K562 (cell line): ENCODE results near the gene DISC1. TPM values are rescaled to one million over a fixed set of nuclear protein-coding genes. Genes with fewer than 3 reads are reported as not detected.

Experiments
- ATAC-seq: fragments of 200-7000 bp; cut with Tn5 transposase; 3 replicates; pipeline ENCODE4 v1.9.1; 2020; ENCODE audit warnings: moderate library complexity
- BruUV-seq: library from RNA; stranded (reverse); fragments of 400-500 nt; replicated peaks from 2 replicates; lab custom pipeline; 2021; lab: Mats Ljungman, UMichigan
- CTCF ChIA-PET: fragments of 300-600 bp; formaldehyde crosslinking; extraction: SDS; loops from one replicate; lab custom pipeline; 2021; ENCODE audit warnings: low intra/inter-chr PET ratio; lab: Yijun Ruan, JAX
- POLR2A ChIA-PET: fragments of 300-600, 350-650 bp; sonication (Branson Sonifier 250); formaldehyde crosslinking; extraction: SDS; loops from one replicate; lab custom pipeline; 2021; ENCODE audit warnings: antibody characterized with exemption, inconsistent platforms; lab: Yijun Ruan, JAX
- DNase-seq, 4 experiments: peaks; one replicate each; pipeline versions ENCODE4 v3.0.0 to v3.0.0-alpha.2; 2011 to 2018; ENCODE audit warnings: low spot score in 3 of 4, mixed read lengths in 3 of 4; ENCODE audit errors: extremely low read depth in 1 of 4
- FAIRE-seq: peaks from 2 replicates; lab custom pipeline; 2011; peaks lifted over from hg19 to GRCh38; lab: Jason Lieb, UNC
- H2AFZ ChIP-seq: 2 replicates; pipeline ENCODE4 v1.6.0; 2011; ENCODE audit warnings: low read depth, low read length, control low read depth, inconsistent platforms
- H3K27ac ChIP-seq: fragments of 200-600 bp; 3 replicates; pipeline ENCODE4 v1.8.0; 2011; ENCODE audit warnings: low read depth, mild to moderate bottlenecking, control low read depth, inconsistent platforms, low read length, moderate library complexity, mixed read lengths; ENCODE audit errors: extremely low read depth
- H3K27me3 ChIP-seq, 2 experiments: fragments of 300-600 bp in 1 of 2; 2 replicates in 1 of 2; 3 replicates in 1 of 2; pipeline versions ENCODE4 v1.6.0 to v1.8.0; 2011; ENCODE audit warnings: inconsistent platforms in 2 of 2, low read length in 2 of 2, mild to moderate bottlenecking in 1 of 2, mixed read lengths in 1 of 2, moderate library complexity in 1 of 2; ENCODE audit not compliant: control insufficient read depth in 2 of 2, insufficient read depth in 2 of 2
- H3K36me3 ChIP-seq: fragments of 300-600 bp; 3 replicates; pipeline ENCODE4 v1.8.0; 2011; ENCODE audit warnings: mild to moderate bottlenecking, low read length, inconsistent platforms; ENCODE audit not compliant: control insufficient read depth, insufficient read depth
- H3K4me1 ChIP-seq, 2 experiments: fragments of 200-600 bp in 1 of 2; replicated peaks in 1 of 2; 2 replicates in 1 of 2; 3 replicates in 1 of 2; pipeline versions ENCODE4 v1.5.1 to v1.8.0; 2011; ENCODE audit warnings: inconsistent platforms in 2 of 2, low read length in 2 of 2, mild to moderate bottlenecking in 1 of 2, mixed read lengths in 1 of 2, moderate library complexity in 1 of 2; ENCODE audit not compliant: control insufficient read depth in 2 of 2, insufficient read depth in 2 of 2
- H3K4me2 ChIP-seq: 2 replicates; pipeline ENCODE4 v1.6.1; 2011; ENCODE audit warnings: low read length, control low read depth, inconsistent platforms, mixed read lengths; ENCODE audit not compliant: insufficient read depth
- H3K4me3 ChIP-seq: fragments of 200-600 bp; sonication (generic), shearing (Covaris generic); 2 replicates; pipeline ENCODE4 v1.5.1; 2016; ENCODE audit warnings: control low read depth, inconsistent platforms
- H3K79me2 ChIP-seq: fragments of 200-600 bp; 3 replicates; pipeline ENCODE4 v1.8.0; 2011; ENCODE audit warnings: low read length, inconsistent platforms; ENCODE audit not compliant: control insufficient read depth, insufficient read depth
- H3K9ac ChIP-seq, 2 experiments: 2 replicates each; pipeline versions ENCODE4 v1.6.0 to v1.6.1; 2011; ENCODE audit warnings: low read depth in 2 of 2, low read length in 2 of 2, control low read depth in 1 of 2, inconsistent platforms in 1 of 2, mild to moderate bottlenecking in 1 of 2, mixed read lengths in 1 of 2; ENCODE audit not compliant: insufficient read depth in 1 of 2
- H3K9me1 ChIP-seq: one replicate; pipeline ENCODE4 v1.6.0; 2011; ENCODE audit warnings: inconsistent platforms, mild to moderate bottlenecking, low read length, moderate library complexity; ENCODE audit not compliant: control insufficient read depth, insufficient read depth
- H3K9me3 ChIP-seq: replicated peaks from 2 replicates; pipeline ENCODE4 v1.5.1; 2011; ENCODE audit warnings: low read depth, low read length, inconsistent platforms; ENCODE audit not compliant: control insufficient read depth, insufficient read depth
- H4K20me1 ChIP-seq: replicated peaks from 2 replicates; pipeline ENCODE4 v1.6.1; 2011; ENCODE audit warnings: low read length, inconsistent platforms, mixed read lengths; ENCODE audit not compliant: control insufficient read depth, insufficient read depth
- ADNP ChIP-seq: fragments of 200-800 bp; sonication (Bioruptor generic); IDR thresholded peaks from 2 replicates; pipeline ENCODE4 v1.6.1; 2016; ENCODE audit warnings: missing genetic modification characterization, missing compliant biosample characterization
- BRCA1 ChIP-seq, 2 experiments: fragments of 450-650 bp in 1 of 2; sonication (generic) in 1 of 2; formaldehyde crosslinking in 1 of 2; IDR thresholded peaks; 2 replicates each; pipeline versions ENCODE4 v1.5.0 to v1.6.1; 2017 to 2020; ENCODE audit warnings: mild to moderate bottlenecking in 1 of 2, missing genetic modification reagents in 1 of 2
- CC2D1A ChIP-seq: fragments of 450-650 bp; IDR thresholded peaks from 2 replicates; pipeline ENCODE4 v1.6.1; 2017; ENCODE audit warnings: mild to moderate bottlenecking
- CTBP1 ChIP-seq: fragments of 450-650 bp; IDR thresholded peaks from 2 replicates; pipeline ENCODE4 v1.6.1; 2016; ENCODE audit warnings: borderline replicate concordance
- DNMT1 ChIP-seq: fragments of 450-650 bp; IDR thresholded peaks from 2 replicates; pipeline ENCODE4 v1.6.1; 2016; ENCODE audit warnings: antibody characterized with exemption, mild to moderate bottlenecking
- FOXP4 ChIP-seq: sonication (generic); formaldehyde crosslinking; IDR thresholded peaks from 2 replicates; pipeline ENCODE4 v1.8.0; 2022; ENCODE audit warnings: mild to moderate bottlenecking, missing genetic modification reagents, borderline replicate concordance
- HIVEP1 ChIP-seq: fragments of 250-450 bp; sonication (Bioruptor Pico); IDR thresholded peaks from 2 replicates; pipeline ENCODE4 v1.4.0; 2020; ENCODE audit warnings: mild to moderate bottlenecking
- HMGN3 ChIP-seq: IDR thresholded peaks from 2 replicates; pipeline ENCODE4 v1.6.1; 2011; ENCODE audit warnings: borderline replicate concordance, low read depth, mild to moderate bottlenecking, mixed read lengths, low read length; ENCODE audit not compliant: insufficient read length; ENCODE audit errors: extremely low read depth
- KDM1A ChIP-seq, 2 experiments: fragments of 450-650 bp; IDR thresholded peaks; 2 replicates each; pipeline ENCODE4 v1.6.1; 2016; ENCODE audit warnings: mild to moderate bottlenecking in 2 of 2
- KDM2B ChIP-seq: fragments of 250-450 bp; sonication (Bioruptor Pico); IDR thresholded peaks from 2 replicates; pipeline ENCODE4 v1.8.0; 2021; ENCODE audit warnings: mild to moderate bottlenecking, moderate library complexity
- LCOR ChIP-seq: sonication (generic); formaldehyde crosslinking; IDR thresholded peaks from 2 replicates; pipeline ENCODE4 v1.8.0; 2022; ENCODE audit warnings: mild to moderate bottlenecking, missing genetic modification reagents
- LEF1 ChIP-seq: fragments of 450-650 bp; IDR thresholded peaks from 2 replicates; pipeline ENCODE4 v1.6.1; 2016; ENCODE audit warnings: mild to moderate bottlenecking
- MYC ChIP-seq, 2 experiments: fragments of 250-450 bp in 1 of 2; sonication (Bioruptor Pico) in 1 of 2; IDR thresholded peaks; 2 replicates each; pipeline versions ENCODE4 v1.5.1 to v1.6.1; 2012 to 2021; ENCODE audit warnings: low read depth in 2 of 2, borderline replicate concordance in 1 of 2, improper control_type of control experiment in 1 of 2, low read length in 1 of 2, mild to moderate bottlenecking in 1 of 2, moderate library complexity in 1 of 2
- NFXL1 ChIP-seq: fragments of 450-650 bp; formaldehyde crosslinking; IDR thresholded peaks from 2 replicates; pipeline ENCODE4 v1.4.0; 2021; ENCODE audit warnings: mild to moderate bottlenecking
- PML ChIP-seq: IDR thresholded peaks from 2 replicates; pipeline ENCODE4 v1.6.1; 2012; ENCODE audit warnings: low read length, inconsistent platforms
- POLR2G ChIP-seq: fragments of 200-400 bp; formaldehyde crosslinking; IDR thresholded peaks from 2 replicates; pipeline ENCODE4 v1.6.1; 2017; ENCODE audit warnings: low read depth, mild to moderate bottlenecking, antibody characterized with exemption, low read length, moderate library complexity
- ZBTB49 ChIP-seq: sonication (generic); formaldehyde crosslinking; IDR thresholded peaks from 2 replicates; pipeline ENCODE4 v1.8.0; 2022; ENCODE audit warnings: missing genetic modification reagents, mild to moderate bottlenecking, borderline replicate concordance
- ZNF583 ChIP-seq: fragments of 250-450 bp; sonication (Bioruptor Pico); IDR thresholded peaks from 2 replicates; pipeline ENCODE4 v1.4.0; 2020
- WGBS: fragments of 100-300 bp; shearing (Covaris generic); methylation state at CpG from one replicate; pipeline ENCODE4 v1.1.6; 2016; ENCODE audit warnings: low coverage, mixed read lengths; ENCODE audit not compliant: insufficient coverage; ENCODE audit errors: missing lambda C conversion rate; 5-methylcytosine and 5-hydroxymethylcytosine counted together
- in situ Hi-C: fragments of 300-500 bp; cut with MboI; formaldehyde crosslinking; loops from 4 replicates; pipeline ENCODE4 v1.15.0; 2018; ENCODE audit warnings: inconsistent platforms, mixed read lengths
- intact Hi-C: fragments of 100-400 bp; cut with micrococcal nuclease; formaldehyde crosslinking; loops from 2 replicates; pipeline ENCODE4 v1.14.2; 2022
- polyA plus RNA-seq, 8 experiments: library from polyadenylated mRNA; depleted of rRNA in 4 of 8; stranded (reverse) in 5 of 8; unstranded in 3 of 8; fragments of >200 nt; fragmentation: Nextera tagmentation in 2 of 8; fragmentation: Illumina TruSeq in 1 of 8; extraction: Ambion mirVana in 2 of 8; extraction: Trizol in 1 of 8; gene quantifications; 2 replicates each; pipeline versions ENCODE4 v1.2.1 to v1.2.3, GENCODE V29; 2011 to 2014; ENCODE audit warnings: inconsistent platforms in 1 of 8, missing spikeins in 1 of 8
- total RNA-seq, 7 experiments: library from RNA; depleted of rRNA in 6 of 7; stranded (reverse); fragments of >200 nt in 6 of 7; fragmentation: Illumina TruSeq in 2 of 7; extraction: Trizol in 2 of 7; gene quantifications; 2 replicates each; pipeline versions ENCODE4 v1.2.1 to v1.2.3, GENCODE V29; 2011 to 2021; ENCODE audit warnings: low replicate concordance in 1 of 7

Gene DISC1
- total and polyA plus RNA-seq, 9 of the 15 experiments (the other 6 are each of a cell fraction or from before 2014, with no cell fraction given), result 0.01 to 0.11 (median 0.08) TPM; not detected in 1

- no peak for TF ChIP-seq MYC (IDR thresholded peaks at IDR 0.05; ENCODE audit: low read depth, low read length)
- TF ChIP-seq MYC (CRISPR knock-in tag; IDR thresholded peaks at IDR 0.05; ENCODE audit: borderline replicate concordance, low read depth), result no peak
- no peak for TF ChIP-seq PML
- no peak for TF ChIP-seq ZNF583
- no peak for TF ChIP-seq ADNP (tag)
- no peak for TF ChIP-seq CTBP1
- TF ChIP-seq LCOR (CRISPR knock-in tag), result no peak
Measured at GRCh38 chr1:231940116-231940515, 313.5 kb downstream of the DISC1 start (continued).

GRCh38 chr1:231940701-231941100, 314.1 kb downstream of the DISC1 start:
- Histone ChIP-seq H2AFZ (no peak overlapping the region), H3K4me2 (no peak overlapping the region), H3K4me1 (no peaks in the 10 kb centered on the region), H3K27me3 (peaks cover 0 to 8% of the 10 kb centered on the region in 2 experiments; a peak in 1 of 5 replicates), H3K36me3 (no peaks in the 10 kb centered on the region), H3K9me1 (no peaks in the 10 kb centered on the region), H3K9me3 (no peaks in the 10 kb centered on the region), H3K4me3 (no peak overlapping the region), H4K20me1 (no peaks in the 10 kb centered on the region), H3K79me2 (no peaks in the 10 kb centered on the region), H3K9ac (no peak overlapping the region), H3K27ac (no peak overlapping the region)
- intact Hi-C loops (no loop called here), in situ Hi-C loops (no loop called here)
- no TSS peak for BruUV-seq
- POLR2A ChIA-PET, result no interaction called here
- FAIRE-seq (no peak), ATAC-seq (no peak), DNase-seq (no peak)
- CTCF ChIA-PET, result no interaction called here
- 0% methylated on average over 6 of the region's 6 CpGs for WGBS
- TF ChIP-seq KDM2B (CRISPR knock-in tag) (no peak), BRCA1 (IDR thresholded peaks at IDR 0.05) (no peak), BRCA1 (CRISPR knock-in tag; IDR thresholded peaks at IDR 0.05) (no peak), ZBTB49 (CRISPR knock-in tag) (no peak), KDM1A (IDR thresholded peaks at IDR 0.05) (no peak), NFXL1 (CRISPR knock-in tag) (no peak), HMGN3 (no peak), HIVEP1 (CRISPR knock-in tag) (no peak), CC2D1A (no peak), POLR2G (no peak), FOXP4 (no peak), DNMT1 (no peak), LEF1 (no peak)
